ENCODE results near the gene KLK3. TPM values are rescaled to one million over a fixed set of nuclear protein-coding genes. Genes with fewer than 3 reads are reported as not detected.

KLK3 gene
- total and polyA plus RNA-seq, 2 of the 13 experiments (the other 11 are each of a cell fraction or from before 2014, with no cell fraction given) = not detected

DNA sequence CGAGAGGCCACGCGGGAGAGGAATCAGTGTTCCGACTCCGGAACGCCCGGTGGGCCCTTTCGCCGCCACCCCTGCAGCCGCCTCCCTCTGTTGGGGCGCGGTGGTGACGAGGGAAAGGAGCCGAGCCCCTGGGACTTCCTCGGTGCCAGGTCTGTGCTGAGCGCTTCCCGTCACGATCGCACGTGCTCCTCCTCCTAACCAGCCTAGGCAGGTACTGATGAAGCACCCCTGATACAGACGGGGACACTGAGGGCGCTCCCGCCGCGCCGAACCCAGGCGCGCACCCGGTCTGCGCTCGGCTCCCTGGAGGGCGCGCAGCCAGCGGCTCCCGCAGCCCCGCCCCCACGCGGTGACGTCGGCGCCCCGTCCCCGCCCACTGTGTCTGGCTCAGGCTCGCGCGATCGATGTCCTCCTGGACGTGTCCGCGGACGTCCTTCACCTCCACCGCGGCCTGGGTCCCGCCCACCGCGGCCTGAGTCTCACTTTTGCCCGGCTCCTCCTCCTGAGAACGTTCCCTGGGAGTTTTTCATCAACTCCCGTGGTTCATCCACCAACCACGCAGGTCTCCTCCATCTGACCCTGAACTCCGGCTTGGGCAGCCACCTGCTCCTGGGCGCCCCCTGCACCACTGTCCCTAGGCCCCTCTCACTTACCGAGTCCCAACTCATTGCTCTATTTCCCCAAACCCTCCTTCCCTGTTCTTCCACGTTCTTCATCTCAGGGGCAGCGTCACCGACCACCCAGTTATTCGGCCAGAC is 18.8 kb upstream of the KLK3 start (continued):
- no peak for TF ChIP-seq MAZ (IDR thresholded peaks at IDR 0.05; ENCODE audit: borderline replicate concordance, low read depth, low read length)
- peak; percentile 75 for TF ChIP-seq MAZ (CRISPR knock-in tag; IDR thresholded peaks at IDR 0.05; ENCODE audit: low read depth)
- TF ChIP-seq, protein P1, sequence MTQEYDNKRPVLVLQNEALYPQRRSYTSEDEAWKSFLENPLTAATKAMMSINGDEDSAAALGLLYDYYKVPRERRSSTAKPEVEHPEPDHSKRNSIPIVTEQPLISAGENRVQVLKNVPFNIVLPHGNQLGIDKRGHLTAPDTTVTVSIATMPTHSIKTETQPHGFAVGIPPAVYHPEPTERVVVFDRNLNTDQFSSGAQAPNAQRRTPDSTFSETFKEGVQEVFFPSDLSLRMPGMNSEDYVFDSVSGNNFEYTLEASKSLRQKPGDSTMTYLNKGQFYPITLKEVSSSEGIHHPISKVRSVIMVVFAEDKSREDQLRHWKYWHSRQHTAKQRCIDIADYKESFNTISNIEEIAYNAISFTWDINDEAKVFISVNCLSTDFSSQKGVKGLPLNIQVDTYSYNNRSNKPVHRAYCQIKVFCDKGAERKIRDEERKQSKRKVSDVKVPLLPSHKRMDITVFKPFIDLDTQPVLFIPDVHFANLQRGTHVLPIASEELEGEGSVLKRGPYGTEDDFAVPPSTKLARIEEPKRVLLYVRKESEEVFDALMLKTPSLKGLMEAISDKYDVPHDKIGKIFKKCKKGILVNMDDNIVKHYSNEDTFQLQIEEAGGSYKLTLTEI (CRISPR knock-in tag; conservative IDR thresholded peaks at IDR 0.05) = no peak
- 0 out of 2 replicates have a peak, but pooled peaks have one; percentile 16 for TF ChIP-seq ZNF205 (CRISPR knock-in tag; IDR thresholded peaks at IDR 0.05)
- TF ChIP-seq SCMH1 (CRISPR knock-in tag; IDR thresholded peaks at IDR 0.05; ENCODE audit: borderline replicate concordance) = no peak
- TF ChIP-seq SOX13 (IDR thresholded peaks at IDR 0.05) = no peak
- no peak for TF ChIP-seq SOX13 (CRISPR knock-in tag; conservative IDR thresholded peaks at IDR 0.05 in 1 of 2, IDR thresholded peaks at IDR 0.05 in 1 of 2)
- no peak for TF ChIP-seq ZSCAN29 (CRISPR knock-in tag; conservative IDR thresholded peaks at IDR 0.05)
- TF ChIP-seq EED (CRISPR knock-in tag; IDR thresholded peaks at IDR 0.05) = no peak
- no peak for TF ChIP-seq TAF15 (IDR thresholded peaks at IDR 0.05; ENCODE audit: low read depth, low read length, poor library complexity, severe bottlenecking)
- TF ChIP-seq ZMAT3 (CRISPR knock-in tag; conservative IDR thresholded peaks at IDR 0.05) = no peak
- peak; percentile 57; the same call in 1 of the 2 replicates for TF ChIP-seq MTF2 (CRISPR knock-in tag; IDR thresholded peaks at IDR 0.05; ENCODE audit: borderline replicate concordance)
- TF ChIP-seq, protein P2, sequence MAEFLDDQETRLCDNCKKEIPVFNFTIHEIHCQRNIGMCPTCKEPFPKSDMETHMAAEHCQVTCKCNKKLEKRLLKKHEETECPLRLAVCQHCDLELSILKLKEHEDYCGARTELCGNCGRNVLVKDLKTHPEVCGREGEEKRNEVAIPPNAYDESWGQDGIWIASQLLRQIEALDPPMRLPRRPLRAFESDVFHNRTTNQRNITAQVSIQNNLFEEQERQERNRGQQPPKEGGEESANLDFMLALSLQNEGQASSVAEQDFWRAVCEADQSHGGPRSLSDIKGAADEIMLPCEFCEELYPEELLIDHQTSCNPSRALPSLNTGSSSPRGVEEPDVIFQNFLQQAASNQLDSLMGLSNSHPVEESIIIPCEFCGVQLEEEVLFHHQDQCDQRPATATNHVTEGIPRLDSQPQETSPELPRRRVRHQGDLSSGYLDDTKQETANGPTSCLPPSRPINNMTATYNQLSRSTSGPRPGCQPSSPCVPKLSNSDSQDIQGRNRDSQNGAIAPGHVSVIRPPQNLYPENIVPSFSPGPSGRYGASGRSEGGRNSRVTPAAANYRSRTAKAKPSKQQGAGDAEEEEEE (CRISPR knock-in tag; IDR thresholded peaks at IDR 0.05; ENCODE audit: borderline replicate concordance) = 0 out of 2 replicates have a peak, but pooled peaks have one; percentile 21
- peak; percentile 93 for TF ChIP-seq ZSCAN22 (CRISPR knock-in tag; IDR thresholded peaks at IDR 0.05)
- TF ChIP-seq, protein P3, sequence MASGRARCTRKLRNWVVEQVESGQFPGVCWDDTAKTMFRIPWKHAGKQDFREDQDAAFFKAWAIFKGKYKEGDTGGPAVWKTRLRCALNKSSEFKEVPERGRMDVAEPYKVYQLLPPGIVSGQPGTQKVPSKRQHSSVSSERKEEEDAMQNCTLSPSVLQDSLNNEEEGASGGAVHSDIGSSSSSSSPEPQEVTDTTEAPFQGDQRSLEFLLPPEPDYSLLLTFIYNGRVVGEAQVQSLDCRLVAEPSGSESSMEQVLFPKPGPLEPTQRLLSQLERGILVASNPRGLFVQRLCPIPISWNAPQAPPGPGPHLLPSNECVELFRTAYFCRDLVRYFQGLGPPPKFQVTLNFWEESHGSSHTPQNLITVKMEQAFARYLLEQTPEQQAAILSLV (CRISPR knock-in tag; IDR thresholded peaks at IDR 0.05; ENCODE audit: borderline replicate concordance) = no peak
- peak; percentile 83 for TF ChIP-seq ONECUT2 (CRISPR knock-in tag; IDR thresholded peaks at IDR 0.05)
- no peak for TF ChIP-seq SOX5 (CRISPR knock-in tag; IDR thresholded peaks at IDR 0.05; ENCODE audit: borderline replicate concordance)
- TF ChIP-seq ZNF749 (CRISPR knock-in tag; IDR thresholded peaks at IDR 0.05; ENCODE audit: borderline replicate concordance) = no peak
- TF ChIP-seq, protein P4, sequence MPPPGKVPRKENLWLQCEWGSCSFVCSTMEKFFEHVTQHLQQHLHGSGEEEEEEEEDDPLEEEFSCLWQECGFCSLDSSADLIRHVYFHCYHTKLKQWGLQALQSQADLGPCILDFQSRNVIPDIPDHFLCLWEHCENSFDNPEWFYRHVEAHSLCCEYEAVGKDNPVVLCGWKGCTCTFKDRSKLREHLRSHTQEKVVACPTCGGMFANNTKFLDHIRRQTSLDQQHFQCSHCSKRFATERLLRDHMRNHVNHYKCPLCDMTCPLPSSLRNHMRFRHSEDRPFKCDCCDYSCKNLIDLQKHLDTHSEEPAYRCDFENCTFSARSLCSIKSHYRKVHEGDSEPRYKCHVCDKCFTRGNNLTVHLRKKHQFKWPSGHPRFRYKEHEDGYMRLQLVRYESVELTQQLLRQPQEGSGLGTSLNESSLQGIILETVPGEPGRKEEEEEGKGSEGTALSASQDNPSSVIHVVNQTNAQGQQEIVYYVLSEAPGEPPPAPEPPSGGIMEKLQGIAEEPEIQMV (CRISPR knock-in tag; IDR thresholded peaks at IDR 0.05; ENCODE audit: low read depth) = 0 out of 2 replicates have a peak, but pooled peaks have one; percentile 63
- 0 out of 2 replicates have a peak, but pooled peaks have one; percentile 27 for TF ChIP-seq ZBTB7B (CRISPR knock-in tag; IDR thresholded peaks at IDR 0.05)
- TF ChIP-seq, protein P5, sequence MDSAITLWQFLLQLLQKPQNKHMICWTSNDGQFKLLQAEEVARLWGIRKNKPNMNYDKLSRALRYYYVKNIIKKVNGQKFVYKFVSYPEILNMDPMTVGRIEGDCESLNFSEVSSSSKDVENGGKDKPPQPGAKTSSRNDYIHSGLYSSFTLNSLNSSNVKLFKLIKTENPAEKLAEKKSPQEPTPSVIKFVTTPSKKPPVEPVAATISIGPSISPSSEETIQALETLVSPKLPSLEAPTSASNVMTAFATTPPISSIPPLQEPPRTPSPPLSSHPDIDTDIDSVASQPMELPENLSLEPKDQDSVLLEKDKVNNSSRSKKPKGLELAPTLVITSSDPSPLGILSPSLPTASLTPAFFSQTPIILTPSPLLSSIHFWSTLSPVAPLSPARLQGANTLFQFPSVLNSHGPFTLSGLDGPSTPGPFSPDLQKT (CRISPR knock-in tag; IDR thresholded peaks at IDR 0.05; ENCODE audit: borderline replicate concordance) = no peak

Data from HepG2 (cell line).